D721Med (cell line): ENCODE measurements around the gene NUDT4.

Experiments used
- DNase-seq: peaks from one replicate; pipeline ENCODE4 v3.0.0; 2011; ENCODE audit warnings: low spot score; ENCODE audit not compliant: insufficient read length
- FAIRE-seq: peaks from 2 replicates; lab custom pipeline; 2011; peaks lifted over from hg19 to GRCh38; lab: Jason Lieb, UNC
- CTCF ChIP-seq: IDR thresholded peaks from 2 replicates; pipeline ENCODE4 v1.5.1; 2012; ENCODE audit warnings: mild to moderate bottlenecking, control low read depth; ENCODE audit not compliant: insufficient read depth; ENCODE audit errors: missing control alignments

NUDT4 gene

DNA sequence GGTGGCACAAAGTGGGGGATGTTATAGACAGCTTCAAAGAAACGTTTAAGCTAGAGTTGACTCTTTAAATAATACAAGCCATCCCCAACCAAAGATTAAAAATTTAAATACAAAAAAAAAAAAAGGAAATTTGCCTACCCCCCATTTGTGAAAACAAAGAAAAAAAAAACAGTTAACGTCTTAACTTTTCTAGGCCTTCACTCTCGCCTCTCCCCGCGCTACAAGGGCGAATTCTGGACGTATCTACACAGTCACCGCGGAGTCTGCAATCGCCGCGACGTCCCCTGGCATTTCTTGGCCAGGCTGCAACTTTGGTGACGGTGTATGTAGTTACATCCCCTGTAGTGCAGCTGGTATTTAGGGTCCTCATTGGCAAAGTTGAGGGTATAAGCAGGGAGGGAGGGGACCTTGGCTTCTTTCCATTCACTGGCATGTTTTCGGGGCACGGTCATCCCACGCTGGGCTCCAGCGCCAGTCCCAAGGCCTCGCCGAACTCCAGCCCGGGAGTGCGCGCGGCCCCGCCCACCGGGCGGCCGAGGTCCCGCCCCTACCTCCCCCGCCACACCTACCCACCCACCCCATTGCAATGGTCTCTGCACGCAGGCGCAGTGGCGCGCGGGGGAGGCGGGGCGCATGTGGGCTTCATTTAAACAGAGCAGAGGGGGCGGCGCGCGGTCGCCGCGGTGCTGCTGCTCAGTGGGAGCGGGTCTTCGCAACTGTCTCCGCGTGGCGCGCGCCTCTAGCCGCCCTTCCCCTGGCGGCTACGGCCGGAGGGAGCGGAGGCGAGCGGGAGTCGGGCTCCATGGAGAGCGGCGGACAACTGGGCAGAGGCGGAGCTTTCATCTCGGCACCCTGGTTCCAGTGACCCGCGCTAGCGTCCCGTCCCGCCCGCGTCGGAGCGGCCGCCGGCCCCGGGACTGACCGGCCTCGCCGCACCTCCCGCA lies at the start of gene NUDT4:
Gene NUDT4, plus strand, starts transcription at position 674 of the 944 bp plus-strand sequence. CDS start 398 bp downstream, outside the sequence.
- no peak for TF ChIP-seq CTCF
- FAIRE-seq (no peak), DNase-seq (peak; percentile 81)

DNA sequence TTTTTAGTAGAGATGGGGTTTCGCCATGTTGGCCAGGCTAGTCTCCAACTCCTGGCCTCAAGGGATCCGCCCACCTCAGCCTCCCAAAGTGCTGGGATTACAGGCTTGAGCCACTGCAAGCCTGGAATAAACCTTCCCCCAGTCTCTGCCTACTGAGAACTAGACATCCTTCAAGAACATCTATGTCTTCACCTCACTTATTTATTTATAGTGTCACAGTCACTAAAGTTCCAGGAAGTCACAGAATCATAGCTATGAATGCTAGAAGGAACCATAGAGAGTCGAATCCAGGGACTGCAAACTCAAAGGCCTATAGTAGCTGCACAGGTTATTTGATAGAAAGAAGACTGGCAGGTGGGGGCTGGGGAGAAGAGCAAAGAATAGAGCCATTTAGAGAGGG lies 44.7 kb upstream of the NUDT4 start:
- no peak for FAIRE-seq
- DNase-seq = no peak
- no peak for TF ChIP-seq CTCF

- no peak for FAIRE-seq
- TF ChIP-seq CTCF = no peak
- no peak for DNase-seq
These were observed 43.9 kb upstream of the NUDT4 start for GRCh38 chr12:93333828-93334227.

DNA sequence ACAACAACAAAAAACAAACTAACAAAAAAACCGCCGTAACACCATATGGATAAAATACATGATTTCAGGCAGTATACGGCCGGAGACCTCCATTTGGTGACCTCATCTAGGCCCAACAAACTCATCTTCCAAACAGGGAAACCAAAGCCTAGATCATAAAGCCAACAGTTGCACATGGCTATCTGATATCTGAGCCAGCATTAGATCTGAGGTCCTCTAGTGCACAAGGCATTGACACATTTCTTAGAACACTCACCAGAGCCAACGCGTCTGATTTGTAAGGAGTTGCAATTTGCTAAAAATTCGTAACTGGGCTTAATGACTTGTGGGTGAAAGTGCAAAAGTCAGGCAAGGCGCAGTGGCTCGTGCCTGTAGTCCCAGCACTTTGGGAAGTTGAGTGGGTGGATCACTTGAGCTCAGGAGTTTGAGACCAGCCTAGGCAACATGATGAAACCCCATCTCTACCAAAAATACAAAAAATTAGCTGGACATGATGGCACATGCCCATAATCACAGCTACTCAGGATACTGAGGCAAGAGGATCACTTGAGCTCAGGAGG lies 42.0 kb upstream of the NUDT4 start:
- no peak for TF ChIP-seq CTCF
- no peak for FAIRE-seq
- no peak for DNase-seq

DNA sequence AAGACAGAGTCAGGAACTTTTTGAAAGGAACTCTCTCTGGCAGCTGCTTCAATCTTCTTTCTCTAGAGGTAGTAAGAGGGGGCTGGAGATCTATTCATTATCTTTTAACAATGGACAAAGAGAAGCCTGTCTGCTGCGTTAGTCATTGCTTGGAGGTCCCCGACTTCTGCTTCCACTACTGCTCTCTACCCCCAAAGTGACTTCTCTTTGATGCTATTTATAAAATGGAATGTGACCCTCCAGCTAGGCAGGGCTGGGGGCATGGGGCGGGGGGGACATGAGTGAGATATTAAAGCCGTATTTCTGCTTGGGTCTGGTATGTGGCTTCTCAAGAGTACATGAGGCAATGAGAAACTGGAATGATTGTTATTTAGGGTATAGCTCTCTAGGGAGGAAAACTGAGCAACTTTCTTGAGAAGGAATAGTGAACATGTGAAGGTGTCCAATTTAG lies 41.4 kb upstream of the NUDT4 start:
- no peak for TF ChIP-seq CTCF
- FAIRE-seq = no peak
- no peak for DNase-seq

GRCh38 chr12:93338598-93338997 lies 39.1 kb upstream of the NUDT4 start:
- TF ChIP-seq CTCF = no peak

More at GRCh38 chr12:93338598-93338997, 39.1 kb upstream of the NUDT4 start:
- no peak for DNase-seq
- no peak for FAIRE-seq
